ENCODE measurements around the gene TSC22D1. TPM values are rescaled to one million over a fixed set of nuclear protein-coding genes. Genes with fewer than 3 reads are reported as not detected.

Gene TSC22D1
- total and polyA plus RNA-seq, 9 donors: 100 to 369 (median 154) TPM

DNA sequence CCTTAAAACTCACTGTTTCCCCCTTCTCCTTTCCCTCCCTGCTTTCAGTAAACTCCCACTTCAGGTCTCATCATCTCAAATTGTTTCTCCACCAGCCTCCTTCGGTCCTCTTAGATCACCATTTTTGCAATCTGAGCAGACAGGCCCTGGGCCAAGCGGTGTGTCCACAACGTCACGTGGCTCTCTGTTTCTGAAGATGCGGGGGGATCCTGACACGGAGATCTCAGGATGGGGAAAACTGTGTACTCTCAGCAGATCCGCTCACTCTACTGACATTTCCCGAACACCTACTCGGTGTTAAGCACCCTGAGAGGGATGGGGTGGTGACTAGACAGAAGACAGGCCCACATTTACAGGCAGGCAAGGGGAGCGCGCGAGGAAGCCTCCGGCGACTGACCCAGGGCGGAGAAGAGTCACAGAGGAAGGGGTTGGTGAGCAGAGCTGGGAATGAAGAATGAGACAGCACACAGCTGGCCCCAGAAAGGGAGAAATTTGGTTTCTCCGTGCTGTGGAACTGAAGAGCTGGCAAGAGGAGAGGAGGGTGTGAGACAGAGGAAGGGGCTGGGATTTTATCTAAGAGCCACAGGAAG is 163.7 kb downstream of the TSC22D1 start:
- Histone ChIP-seq H3K9me3 (no peaks in the 10 kb centered on the region), H3K27me3 (no peaks in the 10 kb centered on the region), H3K27ac (no peak overlapping the region), H3K4me1 (ENCODE audit: insufficient read depth) (no peaks in the 10 kb centered on the region), H3K36me3 (no peaks in the 10 kb centered on the region), H3K4me3 (no peak overlapping the region)
- intact Hi-C loops (cut with DNase I): no loop called here
- TF ChIP-seq EP300 (IDR thresholded peaks at IDR 0.05) (no peak), POLR2A (IDR thresholded peaks at IDR 0.05) (no peak)
- TF ChIP-seq, protein P1, sequence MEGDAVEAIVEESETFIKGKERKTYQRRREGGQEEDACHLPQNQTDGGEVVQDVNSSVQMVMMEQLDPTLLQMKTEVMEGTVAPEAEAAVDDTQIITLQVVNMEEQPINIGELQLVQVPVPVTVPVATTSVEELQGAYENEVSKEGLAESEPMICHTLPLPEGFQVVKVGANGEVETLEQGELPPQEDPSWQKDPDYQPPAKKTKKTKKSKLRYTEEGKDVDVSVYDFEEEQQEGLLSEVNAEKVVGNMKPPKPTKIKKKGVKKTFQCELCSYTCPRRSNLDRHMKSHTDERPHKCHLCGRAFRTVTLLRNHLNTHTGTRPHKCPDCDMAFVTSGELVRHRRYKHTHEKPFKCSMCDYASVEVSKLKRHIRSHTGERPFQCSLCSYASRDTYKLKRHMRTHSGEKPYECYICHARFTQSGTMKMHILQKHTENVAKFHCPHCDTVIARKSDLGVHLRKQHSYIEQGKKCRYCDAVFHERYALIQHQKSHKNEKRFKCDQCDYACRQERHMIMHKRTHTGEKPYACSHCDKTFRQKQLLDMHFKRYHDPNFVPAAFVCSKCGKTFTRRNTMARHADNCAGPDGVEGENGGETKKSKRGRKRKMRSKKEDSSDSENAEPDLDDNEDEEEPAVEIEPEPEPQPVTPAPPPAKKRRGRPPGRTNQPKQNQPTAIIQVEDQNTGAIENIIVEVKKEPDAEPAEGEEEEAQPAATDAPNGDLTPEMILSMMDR (IDR thresholded peaks at IDR 0.05): no peak
- WGBS, 3 donors: 61 to 79% (median 74%) methylated on average over 16 of the region's 16 CpGs
- peak in 1 of 5 donors; percentile 41 for DNase-seq

DNA sequence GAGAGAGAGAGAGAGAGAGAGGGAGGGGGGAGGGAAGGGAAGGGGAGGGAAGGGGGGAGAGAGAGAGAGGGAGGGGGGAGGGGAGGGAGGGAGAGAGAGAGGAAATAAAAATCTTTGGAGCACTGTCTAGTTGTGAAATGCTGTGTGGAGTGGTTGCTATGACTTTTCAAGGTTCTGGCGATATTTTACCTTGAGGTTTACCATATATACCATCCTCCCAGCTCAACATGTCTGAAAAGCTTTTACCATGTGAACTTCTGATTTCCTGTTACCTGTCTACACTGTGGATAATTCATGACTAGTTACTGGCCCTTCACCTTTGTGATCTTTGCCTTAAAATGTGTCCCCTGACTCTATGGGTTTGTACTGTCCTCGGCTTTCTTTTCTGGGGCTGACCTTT is 164.3 kb downstream of the TSC22D1 start:
- WGBS, 3 donors: 79 to 86% (median 86%) methylated on average over 2 of the region's 2 CpGs
- Histone ChIP-seq H3K27me3 (no peaks in the 10 kb centered on the region), H3K4me3 (no peak overlapping the region), H3K9me3 (no peaks in the 10 kb centered on the region), H3K36me3 (no peaks in the 10 kb centered on the region), H3K4me1 (ENCODE audit: insufficient read depth) (no peaks in the 10 kb centered on the region), H3K27ac (no peak overlapping the region)
- TF ChIP-seq, protein P1 (IDR thresholded peaks at IDR 0.05): no peak
- TF ChIP-seq EP300 (IDR thresholded peaks at IDR 0.05): no peak
- TF ChIP-seq POLR2A (IDR thresholded peaks at IDR 0.05): no peak
- DNase-seq: no peak
- intact Hi-C loops (cut with DNase I): no loop called here

DNA sequence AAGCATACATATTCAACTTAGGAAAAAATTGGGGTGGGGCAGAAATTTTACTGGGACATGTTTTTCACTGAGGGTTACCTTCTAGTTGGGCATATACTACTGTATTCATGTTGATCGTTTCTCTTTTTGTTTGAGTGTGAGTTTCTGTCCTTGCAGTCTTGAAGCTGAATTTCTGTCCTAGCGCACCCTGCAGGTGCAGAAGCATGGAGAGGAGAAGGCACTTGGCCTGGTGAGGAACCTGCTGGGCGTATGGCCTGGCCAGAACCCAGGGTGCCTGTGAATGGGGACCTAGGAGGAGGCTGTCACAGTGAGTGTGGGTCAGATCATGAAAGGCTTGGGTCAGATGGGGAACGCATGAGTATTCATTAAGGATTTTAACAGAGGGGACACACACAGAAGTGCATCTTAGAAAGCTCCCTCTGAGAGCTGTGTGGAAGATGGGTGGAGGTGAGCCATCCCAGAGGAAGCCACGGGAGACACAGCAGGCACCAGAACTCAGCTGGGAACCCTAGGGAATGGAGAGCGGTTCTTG is 165.7 kb downstream of the TSC22D1 start:
- WGBS, 3 donors: 75 to 85% (median 83%) methylated on average over 6 of the region's 6 CpGs
- TF ChIP-seq, protein P1 (IDR thresholded peaks at IDR 0.05): no peak
- TF ChIP-seq POLR2A (IDR thresholded peaks at IDR 0.05) (no peak), EP300 (IDR thresholded peaks at IDR 0.05) (no peak)
- Histone ChIP-seq H3K27ac (no peak overlapping the region), H3K4me3 (no peak overlapping the region), H3K9me3 (no peaks in the 10 kb centered on the region), H3K4me1 (ENCODE audit: insufficient read depth) (no peaks in the 10 kb centered on the region), H3K27me3 (no peaks in the 10 kb centered on the region), H3K36me3 (no peaks in the 10 kb centered on the region)
- DNase-seq: no peak
- intact Hi-C loops (cut with DNase I): no loop called here

GRCh38 chr13:44409595-44409994 is 166.5 kb downstream of the TSC22D1 start:
- DNase-seq: no peak
- intact Hi-C loops (cut with DNase I): no loop called here
- 87% methylated on average over 4 of the region's 4 CpGs for WGBS, 3 donors

More at GRCh38 chr13:44409595-44409994, 166.5 kb downstream of the TSC22D1 start:
- no peaks in the 10 kb centered on the region for H3K27me3 ChIP-seq
- H3K4me1 ChIP-seq (ENCODE audit: insufficient read depth): no peaks in the 10 kb centered on the region
- TF ChIP-seq POLR2A (IDR thresholded peaks at IDR 0.05) (no peak), EP300 (IDR thresholded peaks at IDR 0.05) (no peak)
- TF ChIP-seq, protein P1 (IDR thresholded peaks at IDR 0.05): no peak
- no peaks in the 10 kb centered on the region for H3K36me3 ChIP-seq
- no peak overlapping the region for H3K27ac ChIP-seq
- H3K9me3 ChIP-seq: no peaks in the 10 kb centered on the region
- H3K4me3 ChIP-seq: no peak overlapping the region
